ENCODE results near the gene RNF167. TPM values are rescaled to one million over a fixed set of nuclear protein-coding genes. Genes with fewer than 3 reads are reported as not detected.
A peak's percentile ranks its signal among the peaks of the same experiment; 100 is the strongest.

Gene RNF167
- total and polyA plus RNA-seq, 12 donors = 65.0 to 202 (median 85.5) TPM

DNA sequence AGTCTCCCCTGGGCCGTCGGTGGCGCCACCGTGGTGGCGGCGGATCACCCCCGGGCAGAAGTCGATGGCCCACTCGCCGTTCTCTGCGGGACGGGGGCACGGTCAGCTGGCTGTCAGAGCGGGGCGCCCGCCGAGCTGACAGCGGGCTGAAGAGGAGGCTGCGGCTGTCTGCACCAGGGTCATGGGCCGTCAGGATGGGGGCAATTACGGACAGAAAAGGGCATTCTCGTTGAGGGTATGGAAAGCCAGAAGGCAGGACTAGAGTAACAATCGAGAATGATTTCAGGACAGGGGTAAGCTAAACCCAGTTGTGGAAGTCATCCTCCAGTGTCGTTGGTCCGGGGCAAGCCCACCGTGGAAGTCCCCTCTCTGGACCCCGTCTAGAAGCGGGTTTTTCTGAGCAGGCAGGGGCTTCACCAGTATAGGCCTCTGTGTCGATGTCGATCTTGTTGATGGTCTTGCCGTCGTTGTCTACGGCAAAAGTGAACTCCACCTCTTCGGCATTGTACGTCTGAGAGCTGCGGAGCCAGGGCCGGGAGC lies 38.9 kb upstream of the RNF167 start:
- 39 to 55% methylated on average over 37 of the region's 37 CpGs for WGBS, 2 donors
- DNase-seq (no peak), ATAC-seq (peak in 1 of 8 donors; percentile 2)
- Histone ChIP-seq H3K9me3 (no peaks in the 10 kb centered on the region), H3K36me3 (peaks cover 0 to 14% (median 6%) of the 10 kb centered on the region in 9 donors), H3K27me3 (peaks cover 0 to 36% (median 21%) of the 10 kb centered on the region in 7 donors), H3K27ac (peak overlapping the region in 8 of 10 donors; percentile 33 to 75 (median 50)), H3K4me3 (peak overlapping the region in 7 of 10 donors; percentile 49 to 63 (median 58)), H3K4me1 (peaks cover 0 to 47% (median 32%) of the 10 kb centered on the region in 9 donors)
- intact Hi-C loops (cut with DNase I) = loop anchor here in 2 of 10 donors (5.0 kb wide), 2 partner anchors 114 to 189 kb away; partner anchors contain the start of genes ARRB2 (in 1 of the 2), GLTPD2 (in 1 of the 2) and VMO1 (in 1 of the 2)
- TF ChIP-seq, protein P1, sequence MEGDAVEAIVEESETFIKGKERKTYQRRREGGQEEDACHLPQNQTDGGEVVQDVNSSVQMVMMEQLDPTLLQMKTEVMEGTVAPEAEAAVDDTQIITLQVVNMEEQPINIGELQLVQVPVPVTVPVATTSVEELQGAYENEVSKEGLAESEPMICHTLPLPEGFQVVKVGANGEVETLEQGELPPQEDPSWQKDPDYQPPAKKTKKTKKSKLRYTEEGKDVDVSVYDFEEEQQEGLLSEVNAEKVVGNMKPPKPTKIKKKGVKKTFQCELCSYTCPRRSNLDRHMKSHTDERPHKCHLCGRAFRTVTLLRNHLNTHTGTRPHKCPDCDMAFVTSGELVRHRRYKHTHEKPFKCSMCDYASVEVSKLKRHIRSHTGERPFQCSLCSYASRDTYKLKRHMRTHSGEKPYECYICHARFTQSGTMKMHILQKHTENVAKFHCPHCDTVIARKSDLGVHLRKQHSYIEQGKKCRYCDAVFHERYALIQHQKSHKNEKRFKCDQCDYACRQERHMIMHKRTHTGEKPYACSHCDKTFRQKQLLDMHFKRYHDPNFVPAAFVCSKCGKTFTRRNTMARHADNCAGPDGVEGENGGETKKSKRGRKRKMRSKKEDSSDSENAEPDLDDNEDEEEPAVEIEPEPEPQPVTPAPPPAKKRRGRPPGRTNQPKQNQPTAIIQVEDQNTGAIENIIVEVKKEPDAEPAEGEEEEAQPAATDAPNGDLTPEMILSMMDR (IDR thresholded peaks at IDR 0.05) = no peak

DNA sequence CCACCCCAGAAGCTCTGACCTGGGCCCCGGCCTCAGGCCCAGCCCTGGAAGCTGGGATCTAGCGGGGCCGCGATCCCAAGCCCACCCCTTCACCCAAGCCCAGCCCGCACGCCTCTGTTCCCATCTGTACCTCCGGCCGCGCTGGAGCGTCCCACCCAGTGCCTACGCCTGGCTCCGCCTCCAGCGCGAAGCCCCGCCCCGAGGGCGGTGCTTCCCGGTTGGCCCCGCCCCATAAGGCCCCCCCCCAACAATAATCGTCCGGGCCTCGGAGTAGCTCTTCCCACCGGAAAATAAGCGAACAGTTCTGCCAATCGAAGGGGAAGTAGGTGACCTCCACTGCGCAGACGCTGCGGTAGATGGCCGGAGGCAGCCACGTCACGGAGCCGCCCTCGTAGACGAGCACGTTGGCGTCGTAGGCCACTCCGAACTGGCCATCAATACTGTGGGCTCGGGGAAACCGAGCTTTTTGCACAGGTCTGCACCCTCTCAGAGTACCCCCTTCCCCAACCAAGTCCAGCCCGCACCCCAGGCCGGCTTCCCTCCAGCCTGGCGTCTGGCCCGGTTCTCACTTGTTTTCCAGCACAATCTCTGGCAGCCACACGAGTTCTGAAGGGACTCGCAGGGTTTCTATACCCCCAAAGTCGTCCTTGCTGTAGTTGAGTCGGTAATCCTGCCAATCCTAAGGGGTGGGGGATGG lies 38.3 kb upstream of the RNF167 start:
- Histone ChIP-seq H3K27me3 (peaks cover 0 to 36% (median 21%) of the 10 kb centered on the region in 7 donors), H3K36me3 (peaks cover 0 to 8% (median 2%) of the 10 kb centered on the region in 9 donors), H3K27ac (peak overlapping the region; percentile 25 to 75 (median 58)), H3K4me3 (peak overlapping the region in 7 of 10 donors; percentile 14 to 63 (median 57)), H3K4me1 (peaks cover 0 to 47% (median 32%) of the 10 kb centered on the region in 9 donors), H3K9me3 (no peaks in the 10 kb centered on the region)
- DNase-seq (peak; percentile 51 to 77), ATAC-seq (peak; percentile 21 to 78 (median 46))
- TF ChIP-seq, protein P1 (IDR thresholded peaks at IDR 0.05) = no peak
- WGBS, 2 donors = 36 to 55% methylated on average over 48 of the region's 48 CpGs
- intact Hi-C loops (cut with DNase I) = loop anchor here in 3 of 10 donors (2.0 to 5.0 kb wide), 3 partner anchors 114 to 189 kb away; partner anchors contain the start of genes ARRB2 (in 1 of the 3), GLTPD2 (in 1 of the 3) and VMO1 (in 1 of the 3)

DNA sequence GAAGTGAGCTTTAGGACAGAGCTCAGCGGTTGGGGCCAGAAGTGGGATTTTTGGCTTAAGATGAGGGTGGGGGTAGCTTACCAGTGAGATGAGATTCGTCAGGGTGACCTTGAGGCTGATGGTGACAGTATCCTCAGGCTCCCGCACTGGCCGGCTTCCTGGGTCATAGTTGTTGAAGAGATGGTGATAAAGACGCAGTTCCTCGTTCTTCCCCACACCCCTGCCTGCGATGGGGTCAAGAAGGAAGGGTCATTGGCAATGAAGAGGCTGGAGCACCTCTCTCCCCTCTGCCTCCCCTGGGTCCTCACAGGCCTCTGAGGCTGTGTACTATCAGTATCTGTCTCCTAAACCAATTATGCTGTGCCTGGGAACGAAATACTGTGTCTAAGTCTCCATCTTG lies 37.5 kb upstream of the RNF167 start:
- Histone ChIP-seq H3K4me3 (no peak overlapping the region), H3K27me3 (peaks cover 0 to 36% (median 21%) of the 10 kb centered on the region in 7 donors), H3K9me3 (no peaks in the 10 kb centered on the region), H3K4me1 (peaks cover 0 to 47% (median 32%) of the 10 kb centered on the region in 9 donors), H3K36me3 (peaks cover 0 to under 1% (median 0%) of the 10 kb centered on the region in 9 donors), H3K27ac (peak overlapping the region in 7 of 10 donors; percentile 31 to 71 (median 60))
- ATAC-seq = no peak
- intact Hi-C loops (cut with DNase I) = loop anchor here in 3 of 10 donors (2.0 to 5.0 kb wide), 3 partner anchors 115 to 190 kb away; partner anchors contain the start of genes ARRB2 (in 1 of the 3), GLTPD2 (in 1 of the 3) and VMO1 (in 1 of the 3)
- TF ChIP-seq, protein P1 (IDR thresholded peaks at IDR 0.05) = no peak
- no peak for DNase-seq
- WGBS, 2 donors = 59 to 69% methylated on average over 8 of the region's 8 CpGs

All from heart right ventricle (tissue), 16 donors.